ENCODE data around the gene SP140. TPM values are rescaled to one million over a fixed set of nuclear protein-coding genes. Genes with fewer than 3 reads are reported as not detected.

SP140 gene
- total and polyA plus RNA-seq, 10 of the 15 experiments (the other 5 are each of a cell fraction or from before 2014, with no cell fraction given), result 61.7 to 164 (median 90.7) TPM

DNA sequence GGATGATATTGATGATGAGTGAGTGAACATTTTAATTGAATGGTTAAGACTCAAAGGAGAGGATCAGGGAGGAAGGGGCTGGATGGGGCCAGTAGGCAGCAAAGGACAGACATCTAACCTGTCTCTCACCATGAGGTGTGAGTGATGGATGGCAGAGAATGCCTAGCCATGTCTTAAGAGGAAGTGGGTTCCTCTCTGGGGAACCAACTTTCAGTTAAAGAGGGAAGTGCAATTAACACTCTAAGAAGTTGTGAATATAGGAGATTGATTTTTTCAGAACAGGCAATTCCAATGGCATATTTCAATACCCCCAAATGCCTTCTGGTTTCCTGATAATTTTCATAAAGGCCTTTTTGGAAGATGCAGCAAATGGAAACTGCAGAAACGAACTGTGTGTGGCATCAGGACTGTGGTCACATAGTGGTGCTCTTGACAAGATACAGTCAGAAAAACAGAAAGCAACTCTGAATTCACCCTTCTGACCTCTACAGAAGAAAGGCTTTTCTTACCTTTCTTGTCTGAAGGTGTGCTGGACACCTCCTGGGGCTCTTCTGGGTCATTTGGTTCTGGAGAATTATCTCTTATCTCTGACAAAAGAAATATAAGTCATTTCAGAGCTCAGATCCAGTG lies 16.0 kb upstream of the SP140 start (continued):
- TF ChIP-seq, protein P1, sequence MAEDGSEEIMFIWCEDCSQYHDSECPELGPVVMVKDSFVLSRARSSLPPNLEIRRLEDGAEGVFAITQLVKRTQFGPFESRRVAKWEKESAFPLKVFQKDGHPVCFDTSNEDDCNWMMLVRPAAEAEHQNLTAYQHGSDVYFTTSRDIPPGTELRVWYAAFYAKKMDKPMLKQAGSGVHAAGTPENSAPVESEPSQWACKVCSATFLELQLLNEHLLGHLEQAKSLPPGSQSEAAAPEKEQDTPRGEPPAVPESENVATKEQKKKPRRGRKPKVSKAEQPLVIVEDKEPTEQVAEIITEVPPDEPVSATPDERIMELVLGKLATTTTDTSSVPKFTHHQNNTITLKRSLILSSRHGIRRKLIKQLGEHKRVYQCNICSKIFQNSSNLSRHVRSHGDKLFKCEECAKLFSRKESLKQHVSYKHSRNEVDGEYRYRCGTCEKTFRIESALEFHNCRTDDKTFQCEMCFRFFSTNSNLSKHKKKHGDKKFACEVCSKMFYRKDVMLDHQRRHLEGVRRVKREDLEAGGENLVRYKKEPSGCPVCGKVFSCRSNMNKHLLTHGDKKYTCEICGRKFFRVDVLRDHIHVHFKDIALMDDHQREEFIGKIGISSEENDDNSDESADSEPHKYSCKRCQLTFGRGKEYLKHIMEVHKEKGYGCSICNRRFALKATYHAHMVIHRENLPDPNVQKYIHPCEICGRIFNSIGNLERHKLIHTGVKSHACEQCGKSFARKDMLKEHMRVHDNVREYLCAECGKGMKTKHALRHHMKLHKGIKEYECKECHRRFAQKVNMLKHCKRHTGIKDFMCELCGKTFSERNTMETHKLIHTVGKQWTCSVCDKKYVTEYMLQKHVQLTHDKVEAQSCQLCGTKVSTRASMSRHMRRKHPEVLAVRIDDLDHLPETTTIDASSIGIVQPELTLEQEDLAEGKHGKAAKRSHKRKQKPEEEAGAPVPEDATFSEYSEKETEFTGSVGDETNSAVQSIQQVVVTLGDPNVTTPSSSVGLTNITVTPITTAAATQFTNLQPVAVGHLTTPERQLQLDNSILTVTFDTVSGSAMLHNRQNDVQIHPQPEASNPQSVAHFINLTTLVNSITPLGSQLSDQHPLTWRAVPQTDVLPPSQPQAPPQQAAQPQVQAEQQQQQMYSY (CRISPR knock-in tag; IDR thresholded peaks at IDR 0.05), result no peak
- TF ChIP-seq SIX5 (IDR thresholded peaks at IDR 0.05; ENCODE audit: low read depth, low read length, severe bottlenecking) (no peak), GABPA (IDR thresholded peaks at IDR 0.05; ENCODE audit: low read depth) (no peak), HDGF (IDR thresholded peaks at IDR 0.05) (no peak), HDAC6 (IDR thresholded peaks at IDR 0.05; ENCODE audit: unreplicated experiment) (no peak), TBL1XR1 (IDR thresholded peaks at IDR 0.05; ENCODE audit: low read depth, low read length) (no peak), NRF1 (conservative IDR thresholded peaks at IDR 0.05; ENCODE audit: low read depth, low read length) (no peak), BRCA1 (IDR thresholded peaks at IDR 0.05; ENCODE audit: low read depth, low read length) (no peak), CBX5 (IDR thresholded peaks at IDR 0.05; ENCODE audit: low read depth) (no peak), E4F1 (IDR thresholded peaks at IDR 0.05; ENCODE audit: borderline replicate concordance, partially characterized antibody) (no peak), ZNF274 (IDR thresholded peaks at IDR 0.05; ENCODE audit: insufficient read depth, insufficient read length) (no peak), MTA2 (IDR thresholded peaks at IDR 0.05; ENCODE audit: low read depth) (peak; percentile 87), NR2F1 (conservative IDR thresholded peaks at IDR 0.05) (peak; percentile 72), NR2C2 (IDR thresholded peaks at IDR 0.05; ENCODE audit: borderline replicate concordance, control insufficient read depth, insufficient read length, low read depth) (no peak), POLR2AphosphoS2 (IDR thresholded peaks at IDR 0.05; ENCODE audit: low read depth, low read length) (no peak), IRF4 (IDR thresholded peaks at IDR 0.05; ENCODE audit: low read depth, low read length) (0 out of 2 replicates have a peak, but pooled peaks have one; percentile 9)
- TF ChIP-seq, protein P2, sequence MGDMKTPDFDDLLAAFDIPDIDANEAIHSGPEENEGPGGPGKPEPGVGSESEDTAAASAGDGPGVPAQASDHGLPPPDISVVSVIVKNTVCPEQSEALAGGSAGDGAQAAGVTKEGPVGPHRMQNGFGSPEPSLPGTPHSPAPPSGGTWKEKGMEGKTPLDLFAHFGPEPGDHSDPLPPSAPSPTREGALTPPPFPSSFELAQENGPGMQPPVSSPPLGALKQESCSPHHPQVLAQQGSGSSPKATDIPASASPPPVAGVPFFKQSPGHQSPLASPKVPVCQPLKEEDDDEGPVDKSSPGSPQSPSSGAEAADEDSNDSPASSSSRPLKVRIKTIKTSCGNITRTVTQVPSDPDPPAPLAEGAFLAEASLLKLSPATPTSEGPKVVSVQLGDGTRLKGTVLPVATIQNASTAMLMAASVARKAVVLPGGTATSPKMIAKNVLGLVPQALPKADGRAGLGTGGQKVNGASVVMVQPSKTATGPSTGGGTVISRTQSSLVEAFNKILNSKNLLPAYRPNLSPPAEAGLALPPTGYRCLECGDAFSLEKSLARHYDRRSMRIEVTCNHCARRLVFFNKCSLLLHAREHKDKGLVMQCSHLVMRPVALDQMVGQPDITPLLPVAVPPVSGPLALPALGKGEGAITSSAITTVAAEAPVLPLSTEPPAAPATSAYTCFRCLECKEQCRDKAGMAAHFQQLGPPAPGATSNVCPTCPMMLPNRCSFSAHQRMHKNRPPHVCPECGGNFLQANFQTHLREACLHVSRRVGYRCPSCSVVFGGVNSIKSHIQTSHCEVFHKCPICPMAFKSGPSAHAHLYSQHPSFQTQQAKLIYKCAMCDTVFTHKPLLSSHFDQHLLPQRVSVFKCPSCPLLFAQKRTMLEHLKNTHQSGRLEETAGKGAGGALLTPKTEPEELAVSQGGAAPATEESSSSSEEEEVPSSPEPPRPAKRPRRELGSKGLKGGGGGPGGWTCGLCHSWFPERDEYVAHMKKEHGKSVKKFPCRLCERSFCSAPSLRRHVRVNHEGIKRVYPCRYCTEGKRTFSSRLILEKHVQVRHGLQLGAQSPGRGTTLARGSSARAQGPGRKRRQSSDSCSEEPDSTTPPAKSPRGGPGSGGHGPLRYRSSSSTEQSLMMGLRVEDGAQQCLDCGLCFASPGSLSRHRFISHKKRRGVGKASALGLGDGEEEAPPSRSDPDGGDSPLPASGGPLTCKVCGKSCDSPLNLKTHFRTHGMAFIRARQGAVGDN (IDR thresholded peaks at IDR 0.05), result no peak

Data from GM12878 (cell line).